ENCODE data around the gene HCRTR2. TPM values are rescaled to one million over a fixed set of nuclear protein-coding genes. Genes with fewer than 3 reads are reported as not detected.

The HCRTR2 gene
- total RNA-seq, 2 experiments from 2014 or later = not detected

DNA sequence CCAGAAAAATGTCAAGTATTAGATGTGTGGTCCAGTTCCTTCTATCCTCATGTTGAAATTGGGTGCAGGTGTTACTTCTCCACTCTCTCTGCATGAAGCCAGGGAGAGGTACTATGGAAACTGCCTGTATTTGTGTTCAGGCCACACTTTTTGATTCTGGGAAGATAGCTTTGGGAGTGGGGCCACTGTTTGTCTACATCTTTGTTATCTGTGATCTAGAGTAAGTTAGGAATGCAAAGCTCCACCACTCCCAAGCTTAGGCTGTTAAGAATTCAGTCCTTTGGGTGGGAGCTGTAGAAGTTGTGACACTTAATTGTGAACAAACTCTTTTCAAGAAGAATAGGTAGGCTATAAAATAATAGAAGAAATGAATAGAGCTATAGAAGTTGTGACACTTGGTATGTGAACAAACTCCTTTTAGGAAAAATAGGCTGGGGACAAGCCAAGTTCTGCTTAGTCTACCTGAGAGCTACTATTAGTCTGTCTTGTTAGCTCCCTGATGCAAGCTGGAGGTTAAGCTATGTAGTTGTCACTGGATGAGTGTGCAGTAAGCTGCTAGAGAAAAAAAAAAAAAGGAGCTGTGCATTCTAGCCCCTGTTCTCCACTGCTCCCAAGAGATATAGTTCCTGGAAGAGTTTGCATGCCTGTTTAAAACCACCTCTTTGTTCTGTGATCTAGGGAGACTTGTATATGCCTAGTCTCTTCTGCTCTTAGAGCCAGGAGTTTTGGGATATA is 145.8 kb downstream of the HCRTR2 start:
- H3K27me3 Mint-ChIP-seq = no peaks in the 10 kb centered on the region
- no peak overlapping the region for H3K27ac Mint-ChIP-seq
- no peak for DNase-seq
- H3K4me3 Mint-ChIP-seq = no peak overlapping the region
- peaks cover 10% of the 10 kb centered on the region for H3K9me3 Mint-ChIP-seq (ENCODE audit: low read depth)
- CTCF ChIA-PET = no interaction called here
- no peak for ATAC-seq
- no peaks in the 10 kb centered on the region for H3K4me1 Mint-ChIP-seq
- no peaks in the 10 kb centered on the region for H3K36me3 Mint-ChIP-seq

DNA sequence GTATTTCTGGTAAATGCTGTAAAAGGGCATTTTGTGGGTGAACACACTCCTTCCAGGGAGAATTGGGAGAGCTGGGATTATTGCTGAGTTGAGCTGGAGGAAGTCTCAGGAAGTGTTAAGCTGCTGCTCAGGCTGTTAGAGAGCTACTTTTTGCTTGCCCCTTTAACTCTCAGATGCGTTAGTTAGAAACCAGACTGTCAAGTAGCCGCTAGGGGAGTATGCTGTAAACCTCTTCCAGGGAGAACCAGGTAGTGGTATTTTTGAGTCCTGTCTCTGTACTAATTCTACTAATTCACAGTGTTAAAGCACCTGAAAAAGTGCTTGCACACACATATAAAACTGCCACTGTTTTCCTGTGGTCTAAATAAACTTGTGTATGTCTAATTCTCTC is 146.4 kb downstream of the HCRTR2 start:
- ATAC-seq (no peak), DNase-seq (no peak)
- Mint-ChIP-seq H3K36me3 (no peaks in the 10 kb centered on the region), H3K9me3 (ENCODE audit: low read depth) (peaks cover 14% of the 10 kb centered on the region), H3K4me3 (no peak overlapping the region), H3K27me3 (no peaks in the 10 kb centered on the region), H3K4me1 (no peaks in the 10 kb centered on the region), H3K27ac (no peak overlapping the region)
- CTCF ChIA-PET = no interaction called here

- DNase-seq (no peak), ATAC-seq (no peak)
- Mint-ChIP-seq H3K9me3 (ENCODE audit: low read depth) (peaks cover 12% of the 10 kb centered on the region), H3K27ac (no peak within 1 kb of the TSS), H3K27me3 (no peaks in the 10 kb centered on the region), H3K36me3 (no peaks in the 10 kb centered on the region), H3K4me1 (no peaks in the 10 kb centered on the region), H3K4me3 (no peak within 1 kb of the TSS)
- CTCF ChIA-PET = no interaction called here
Observed at GRCh38 chr6:55327169-55327568, 152.9 kb downstream of the HCRTR2 start, which contains the start of gene GFRAL. TSS of gene GFRAL (plus strand) at chr6:55327469. CDS start at chr6:55327555, 86 bp downstream.

Other genes with a start within 250 kb of the HCRTR2 start
- not detected for gene GFRAL, start 153.0 kb downstream of the HCRTR2 start, total RNA-seq

All from activated CD8-positive, alpha-beta memory T cell treated with anti-CD3 and anti-CD28 coated beads, Interleukin-2, amount 10 ng/mL, durations not matched to agents 7 days and 5 days (primary cell).